Endothelial cell of umbilical vein (primary cell): Measurements from ENCODE around the gene HNRNPH1. TPM values are rescaled to one million over a fixed set of nuclear protein-coding genes. Genes with fewer than 3 reads are reported as not detected.
A peak's percentile ranks its signal among the peaks of the same experiment; 100 is the strongest.

ENCODE experiments used
- BruUV-seq: library from RNA; stranded (reverse); fragments of 400-500 nt; replicated peaks from 2 replicates; lab custom pipeline; 2021; lab: Mats Ljungman, UMichigan
- CTCF ChIA-PET: fragments of 300-600, 350-600 bp; sonication (Branson Sonifier 250); formaldehyde crosslinking; loops from one replicate; lab custom pipeline; 2021; ENCODE audit warnings: antibody characterized with exemption, inconsistent platforms; lab: Charles Lee
- POLR2A ChIA-PET: fragments of 300-600, 350-600 bp; sonication (Branson Sonifier 250); formaldehyde crosslinking; loops from one replicate; lab custom pipeline; 2021; ENCODE audit warnings: antibody characterized with exemption, inconsistent platforms; lab: Charles Lee
- DNase-seq: peaks from one replicate; pipeline ENCODE4 v3.0.0-alpha.2; 2011; ENCODE audit warnings: low read depth, low spot score
- FAIRE-seq: peaks from 2 replicates; lab custom pipeline; 2011; peaks lifted over from hg19 to GRCh38; lab: Jason Lieb, UNC
- H2AFZ ChIP-seq: 2 replicates; pipeline ENCODE4 v1.6.0; 2012; ENCODE audit warnings: low read depth, low read length, control low read depth, inconsistent platforms
- H3K27ac ChIP-seq: 2 replicates; pipeline ENCODE4 v1.5.1; 2011; ENCODE audit warnings: low read depth, mild to moderate bottlenecking, control low read depth, low read length, moderate library complexity; ENCODE audit not compliant: insufficient read depth
- H3K27me3 ChIP-seq, 2 experiments: 2 replicates each; pipeline versions ENCODE4 v1.6.0 to v1.6.1; 2011; ENCODE audit warnings: low read length in 2 of 2, mixed read lengths in 1 of 2; ENCODE audit not compliant: control insufficient read depth in 2 of 2, insufficient read depth in 2 of 2
- H3K36me3 ChIP-seq, 2 experiments: 2 replicates in 1 of 2; 3 replicates in 1 of 2; pipeline ENCODE4 v1.5.1; 2011; ENCODE audit warnings: low read length in 2 of 2, mild to moderate bottlenecking in 1 of 2, moderate library complexity in 1 of 2; ENCODE audit not compliant: control insufficient read depth in 2 of 2, insufficient read depth in 2 of 2; ENCODE audit errors: extremely low read depth in 1 of 2
- H3K4me1 ChIP-seq: 3 replicates; pipeline ENCODE4 v1.5.1; 2011; ENCODE audit warnings: mild to moderate bottlenecking, low read length; ENCODE audit not compliant: control insufficient read depth, insufficient read depth; ENCODE audit errors: extremely low read depth
- H3K4me2 ChIP-seq: 2 replicates; pipeline ENCODE4 v1.6.1; 2011; ENCODE audit warnings: low read length, control low read depth, mixed read lengths; ENCODE audit not compliant: insufficient read depth
- H3K4me3 ChIP-seq, 3 experiments: fragments of 200-600 bp in 1 of 3; sonication (generic), shearing (Covaris generic) in 1 of 3; replicated peaks in 1 of 3; 2 replicates each; pipeline ENCODE4 v1.5.1; 2011 to 2016; ENCODE audit warnings: control low read depth in 3 of 3, low read length in 3 of 3, mild to moderate bottlenecking in 2 of 3, inconsistent platforms in 1 of 3, low read depth in 1 of 3, moderate library complexity in 1 of 3; ENCODE audit not compliant: insufficient read depth in 1 of 3
- H3K79me2 ChIP-seq: 2 replicates; pipeline ENCODE4 v1.6.0; 2012; ENCODE audit warnings: low read length, inconsistent platforms; ENCODE audit not compliant: control insufficient read depth, insufficient read depth
- H3K9ac ChIP-seq: replicated peaks from 2 replicates; pipeline ENCODE3; 2011; ENCODE audit warnings: low read length, control low read depth; ENCODE audit not compliant: insufficient read depth; ENCODE audit errors: extremely low read depth
- H3K9me1 ChIP-seq: replicated peaks from 3 replicates; pipeline ENCODE4 v1.6.0; 2011; ENCODE audit warnings: mild to moderate bottlenecking, low read length; ENCODE audit not compliant: control insufficient read depth, insufficient read depth; ENCODE audit errors: extremely low read depth
- H3K9me3 ChIP-seq: replicated peaks from 2 replicates; pipeline ENCODE4 v1.5.1; 2012; ENCODE audit warnings: low read length, inconsistent platforms; ENCODE audit not compliant: control insufficient read depth, insufficient read depth
- H4K20me1 ChIP-seq: replicated peaks from 2 replicates; pipeline ENCODE3; 2011; ENCODE audit warnings: mild to moderate bottlenecking, low read length; ENCODE audit not compliant: control insufficient read depth, insufficient read depth; ENCODE audit errors: extremely low read depth
- CTCF ChIP-seq, 2 donors: IDR thresholded peaks; 1 replicate in 1 of 2; 2 replicates in 1 of 2; pipeline ENCODE4 v1.5.1; 2011; ENCODE audit warnings: low read length in 2 of 2, mild to moderate bottlenecking in 2 of 2, moderate library complexity in 2 of 2, control low read depth in 1 of 2, inconsistent platforms in 1 of 2, low read depth in 1 of 2; ENCODE audit not compliant: insufficient read depth in 1 of 2; ENCODE audit errors: extremely low read depth in 1 of 2
- EZH2 ChIP-seq: IDR thresholded peaks from 2 replicates; pipeline ENCODE4 v1.6.1; 2012; ENCODE audit warnings: borderline replicate concordance, low read depth, mild to moderate bottlenecking, moderate library complexity, low read length, inconsistent platforms; ENCODE audit not compliant: severe bottlenecking
- FOS ChIP-seq: IDR thresholded peaks from 2 replicates; pipeline ENCODE4 v1.6.1; 2011; ENCODE audit warnings: mild to moderate bottlenecking, low read length, moderate library complexity, borderline replicate concordance; ENCODE audit not compliant: insufficient read depth
- GATA2 ChIP-seq: IDR thresholded peaks from 2 replicates; pipeline ENCODE4 v1.7.0; 2011; ENCODE audit warnings: low read depth, mild to moderate bottlenecking, moderate library complexity, mixed read lengths, low read length; ENCODE audit not compliant: insufficient read length, insufficient read depth
- JUN ChIP-seq: IDR thresholded peaks from 2 replicates; pipeline ENCODE4 v1.6.1; 2011; ENCODE audit warnings: borderline replicate concordance, low read depth; ENCODE audit not compliant: insufficient read length, insufficient read depth
- MAX ChIP-seq: IDR thresholded peaks from 2 replicates; pipeline ENCODE4 v1.6.1; 2011; ENCODE audit not compliant: insufficient read depth, insufficient read length
- MYC ChIP-seq: IDR thresholded peaks from one replicate; pipeline ENCODE4 v1.6.1; 2011; ENCODE audit warnings: mild to moderate bottlenecking, low read depth, low read length
- POLR2A ChIP-seq: IDR thresholded peaks from 2 replicates; pipeline ENCODE4 v1.6.1; 2012; ENCODE audit warnings: low read depth, mild to moderate bottlenecking, control low read depth, low read length
- POLR2AphosphoS5 ChIP-seq: IDR thresholded peaks from 2 replicates; pipeline ENCODE4 v1.6.1; 2012; ENCODE audit warnings: low read depth, mild to moderate bottlenecking, control low read depth, low read length, moderate library complexity; ENCODE audit not compliant: insufficient read depth
- dilution Hi-C: fragments of 300-500 bp; cut with MboI; formaldehyde crosslinking; loops from one replicate; pipeline ENCODE4 v1.15.0; 2019; ENCODE audit warnings: low sequenced_read_pairs; ENCODE audit not compliant: extremely low pct_ligation_motif_present
- intact Hi-C: fragments of 100-400 bp; cut with micrococcal nuclease; formaldehyde crosslinking; loops from one replicate; pipeline ENCODE4 v1.10.0; 2022
- polyA plus RNA-seq, 4 experiments: library from polyadenylated mRNA; depleted of rRNA in 3 of 4; stranded (reverse) in 3 of 4; unstranded in 1 of 4; fragments of >200 nt; gene quantifications; 2 replicates each; pipeline versions ENCODE4 v1.2.1 to v1.2.3, GENCODE V29; 2011 to 2012; ENCODE audit warnings: missing spikeins in 1 of 4
- total RNA-seq: library from RNA; stranded (reverse); gene quantifications from 2 replicates; pipeline ENCODE4 v1.2.3, GENCODE V29; 2021

HNRNPH1 gene
- total and polyA plus RNA-seq, 2 donors (not counting 3 experiments of a cell fraction or from before 2014, with no cell fraction given): 348 to 993 TPM

- Histone ChIP-seq H3K4me2 (no peak overlapping the region), H3K27ac (no peak overlapping the region), H2AFZ (no peak overlapping the region), H3K79me2 (no peaks in the 10 kb centered on the region), H3K36me3 (peaks cover 9 to 40% of the 10 kb centered on the region in 2 experiments), H3K9me3 (no peaks in the 10 kb centered on the region), H3K4me1 (no peaks in the 10 kb centered on the region), H3K9ac (no peak overlapping the region), H3K4me3 (no peak overlapping the region), H4K20me1 (no peaks in the 10 kb centered on the region), H3K27me3 (no peaks in the 10 kb centered on the region), H3K9me1 (no peaks in the 10 kb centered on the region)
- ChIA-PET POLR2A (no interaction called here), CTCF (no interaction called here)
- intact Hi-C loops (no loop called here), dilution Hi-C loops (no loop called here)
- no TSS peak for BruUV-seq
- DNase-seq (no peak), FAIRE-seq (peak; percentile 67)
- TF ChIP-seq POLR2A: no peak
- no peak for TF ChIP-seq JUN
These were observed 27.6 kb downstream of the HNRNPH1 start for GRCh38 chr5:179595916-179596315.

GRCh38 chr5:179588166-179588565 is 35.3 kb downstream of the HNRNPH1 start:
- TF ChIP-seq POLR2AphosphoS5: no peak
- no peak for TF ChIP-seq CTCF (IDR thresholded peaks at IDR 0.05; ENCODE audit: extremely low read depth in 1 of 2, insufficient read depth in 1 of 2, low read depth in 1 of 2, low read length in 2 of 2)
- TF ChIP-seq POLR2A: no peak
- no peak for TF ChIP-seq MAX
- no peak for TF ChIP-seq GATA2
- no peak for TF ChIP-seq EZH2
- no peak for TF ChIP-seq MYC
- no peak for TF ChIP-seq FOS
- Histone ChIP-seq H4K20me1 (no peaks in the 10 kb centered on the region), H3K9me3 (no peaks in the 10 kb centered on the region), H3K27ac (no peak overlapping the region), H3K9ac (no peak overlapping the region), H2AFZ (no peak overlapping the region), H3K79me2 (no peaks in the 10 kb centered on the region), H3K4me3 (no peak overlapping the region), H3K9me1 (no peaks in the 10 kb centered on the region), H3K27me3 (no peaks in the 10 kb centered on the region), H3K36me3 (peaks cover 4 to 29% of the 10 kb centered on the region in 2 experiments), H3K4me1 (no peaks in the 10 kb centered on the region), H3K4me2 (no peak overlapping the region)
- no TSS peak for BruUV-seq
- DNase-seq (no peak), FAIRE-seq (no peak)
- POLR2A ChIA-PET: no interaction called here
- dilution Hi-C loops (no loop called here), intact Hi-C loops (no loop called here)
- CTCF ChIA-PET: no interaction called here
